Measurements from ENCODE around the gene NLK. TPM values are rescaled to one million over a fixed set of nuclear protein-coding genes. Genes with fewer than 3 reads are reported as not detected.

The NLK gene
- total RNA-seq, 1 donor from 2014 or later = 13.3 TPM

- Histone ChIP-seq H3K4me3 (no peak overlapping the region), H3K4me1 (no peaks in the 10 kb centered on the region), H3K36me3 (peaks cover 0 to 12% of the 10 kb centered on the region in 2 donors), H3K27me3 (no peaks in the 10 kb centered on the region), H3K9me3 (no peaks in the 10 kb centered on the region), H3K27ac (no peak overlapping the region)
- no peak for TF ChIP-seq POLR2A (IDR thresholded peaks at IDR 0.05)
- TF ChIP-seq POLR2AphosphoS5 (IDR thresholded peaks at IDR 0.05; ENCODE audit: insufficient read depth in 1 of 2, low read depth in 1 of 2) = no peak
- TF ChIP-seq CTCF (IDR thresholded peaks at IDR 0.05) = no peak
- intact Hi-C loops (cut with DNase I) = no loop called here
- no peak for DNase-seq (ENCODE audit: extremely low spot score in 2 of 2)
These were observed 146.4 kb downstream of the NLK start for GRCh38 chr17:28188841-28189263.

DNA sequence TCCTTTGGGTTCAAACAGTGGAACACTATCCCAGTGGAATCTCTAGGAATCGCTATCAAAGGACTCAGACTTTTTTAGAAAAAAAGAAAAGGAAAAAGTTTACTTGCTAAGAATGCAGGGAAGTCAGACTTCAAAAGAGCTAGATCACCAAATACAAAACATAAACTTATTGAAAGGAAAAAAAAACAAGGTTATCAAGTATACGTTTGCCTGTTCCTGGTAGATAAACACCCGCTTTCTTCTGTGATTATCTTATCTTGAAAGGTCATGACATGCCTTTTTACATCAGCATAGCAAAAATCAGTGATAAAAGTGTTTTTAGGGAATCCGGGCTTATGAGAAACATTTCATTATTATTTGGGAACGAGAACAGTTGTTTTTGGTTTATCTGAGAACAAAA, 147.2 kb downstream of the NLK start:
- Histone ChIP-seq H3K36me3 (peaks cover 0 to 12% of the 10 kb centered on the region in 2 donors), H3K27ac (no peak overlapping the region), H3K27me3 (no peaks in the 10 kb centered on the region), H3K9me3 (no peaks in the 10 kb centered on the region), H3K4me1 (no peaks in the 10 kb centered on the region), H3K4me3 (no peak overlapping the region)
- DNase-seq (ENCODE audit: extremely low spot score in 2 of 2) = no peak
- intact Hi-C loops (cut with DNase I) = no loop called here
- TF ChIP-seq POLR2A (IDR thresholded peaks at IDR 0.05) (no peak), CTCF (IDR thresholded peaks at IDR 0.05) (no peak), POLR2AphosphoS5 (IDR thresholded peaks at IDR 0.05; ENCODE audit: insufficient read depth in 1 of 2, low read depth in 1 of 2) (no peak)

GRCh38 chr17:28191018-28191417, 148.5 kb downstream of the NLK start:
- peaks cover 0 to 8% of the 10 kb centered on the region in 2 donors for H3K36me3 ChIP-seq

DNA sequence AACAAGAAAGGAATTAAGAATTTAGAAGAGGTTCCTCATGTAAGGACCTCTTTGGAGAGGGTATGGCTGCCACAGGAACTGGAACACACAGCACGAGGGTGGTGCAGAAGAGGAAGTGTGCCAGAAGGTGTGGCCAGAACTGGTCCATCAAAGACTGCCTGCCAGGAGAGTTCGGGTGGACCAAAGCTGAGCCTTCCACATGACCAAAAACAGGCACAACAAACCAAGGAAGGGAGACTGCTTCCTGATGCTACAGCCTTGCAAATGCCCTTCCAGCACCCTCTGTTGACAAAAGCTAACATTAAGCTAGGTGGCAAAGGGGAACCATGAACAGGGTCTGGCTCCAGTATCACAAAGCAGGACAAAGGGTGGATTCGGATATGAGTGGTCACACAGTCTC, 150.8 kb downstream of the NLK start:
- Histone ChIP-seq H3K9me3 (no peaks in the 10 kb centered on the region), H3K4me3 (no peak overlapping the region), H3K36me3 (peaks cover 0 to 8% of the 10 kb centered on the region in 2 donors), H3K27ac (no peak overlapping the region), H3K27me3 (no peaks in the 10 kb centered on the region), H3K4me1 (no peaks in the 10 kb centered on the region)
- no peak for DNase-seq (ENCODE audit: extremely low spot score in 2 of 2)
- intact Hi-C loops (cut with DNase I) = no loop called here
- no peak for TF ChIP-seq POLR2A (IDR thresholded peaks at IDR 0.05)
- TF ChIP-seq POLR2AphosphoS5 (IDR thresholded peaks at IDR 0.05; ENCODE audit: insufficient read depth in 1 of 2, low read depth in 1 of 2) = no peak
- no peak for TF ChIP-seq CTCF (IDR thresholded peaks at IDR 0.05)

More at GRCh38 chr17:28191018-28191417, 148.5 kb downstream of the NLK start:
- Histone ChIP-seq H3K4me1 (no peaks in the 10 kb centered on the region), H3K9me3 (no peaks in the 10 kb centered on the region), H3K27ac (no peak overlapping the region), H3K27me3 (no peaks in the 10 kb centered on the region), H3K4me3 (no peak overlapping the region)
- TF ChIP-seq POLR2A (IDR thresholded peaks at IDR 0.05) = no peak
- TF ChIP-seq CTCF (IDR thresholded peaks at IDR 0.05) = no peak
- TF ChIP-seq POLR2AphosphoS5 (IDR thresholded peaks at IDR 0.05; ENCODE audit: insufficient read depth in 1 of 2, low read depth in 1 of 2) = no peak
- intact Hi-C loops (cut with DNase I) = no loop called here
- DNase-seq (ENCODE audit: extremely low spot score in 2 of 2) = no peak

DNA sequence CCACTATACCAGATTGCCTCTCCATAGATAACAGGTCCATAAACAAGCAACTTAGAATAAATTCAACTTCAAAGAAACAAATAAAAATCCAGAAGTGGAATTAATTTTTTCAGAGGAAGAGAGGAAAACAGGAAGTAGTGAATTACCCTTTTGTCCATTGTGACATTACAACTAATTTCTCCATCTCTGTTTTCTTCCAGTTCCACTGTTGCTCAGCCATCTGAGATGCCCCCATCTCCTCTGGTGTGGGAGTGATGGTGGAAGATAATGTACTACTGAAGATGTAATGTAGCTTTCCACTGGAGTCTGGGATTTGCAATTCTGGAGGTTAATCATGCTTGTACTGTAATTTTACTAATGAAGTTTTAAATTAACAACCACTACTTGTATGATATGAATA, 151.9 kb downstream of the NLK start:
- H3K4me3 ChIP-seq = no peak overlapping the region
- intact Hi-C loops (cut with DNase I) = no loop called here
- no peak for TF ChIP-seq CTCF (IDR thresholded peaks at IDR 0.05)
- TF ChIP-seq POLR2A (IDR thresholded peaks at IDR 0.05) = no peak
- no peak for TF ChIP-seq POLR2AphosphoS5 (IDR thresholded peaks at IDR 0.05; ENCODE audit: insufficient read depth in 1 of 2, low read depth in 1 of 2)
- no peak overlapping the region for H3K27ac ChIP-seq
- H3K27me3 ChIP-seq = no peaks in the 10 kb centered on the region
- H3K9me3 ChIP-seq = no peaks in the 10 kb centered on the region
- H3K4me1 ChIP-seq = no peaks in the 10 kb centered on the region
- DNase-seq (ENCODE audit: extremely low spot score in 2 of 2) = no peak
- peaks cover 0 to 8% of the 10 kb centered on the region in 2 donors for H3K36me3 ChIP-seq
